Stimulated activated CD8-positive, alpha-beta memory T cell treated with anti-CD3 and anti-CD28 coated beads, Interleukin-4, amount 100 ng/mL, for 24 hours (primary cell): ENCODE results near the gene ANAPC16.
"Not testable (repeated sequence)": the region's sequence is repeated elsewhere in the genome, so short reads cannot be mapped to it uniquely, and the experiment has no call there.

Source experiments
- DNase-seq: peaks from one replicate; pipeline ENCODE4 v3.0.0-alpha.2; 2020; ENCODE audit warnings: low read depth

ANAPC16 gene

GRCh38 chr10:72211832-72212231, 4.0 kb upstream of the ANAPC16 start:
- DNase-seq: not testable (repeated sequence)

DNA sequence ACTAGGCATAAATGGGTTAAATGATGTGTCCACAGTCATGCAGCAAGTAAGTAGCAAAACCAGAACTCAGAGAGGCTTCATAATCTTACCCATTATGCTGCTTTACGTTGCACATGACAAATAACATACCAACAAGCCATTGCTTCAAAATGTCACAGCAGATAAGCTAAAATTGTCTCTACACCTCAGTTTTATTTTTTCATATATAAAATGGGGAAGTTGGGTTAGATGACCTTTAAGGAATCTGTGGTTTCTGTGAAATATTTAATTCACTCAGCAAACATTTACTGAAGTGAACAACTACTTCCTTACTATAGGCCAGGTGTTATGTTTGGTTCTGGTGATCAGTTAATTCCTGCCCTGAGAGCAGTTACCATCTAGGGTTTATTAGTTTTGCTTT, 2.5 kb downstream of the ANAPC16 start:
- DNase-seq: no peak

GRCh38 chr10:72218726-72219125, 2.9 kb downstream of the ANAPC16 start:
- DNase-seq: no peak

DNA sequence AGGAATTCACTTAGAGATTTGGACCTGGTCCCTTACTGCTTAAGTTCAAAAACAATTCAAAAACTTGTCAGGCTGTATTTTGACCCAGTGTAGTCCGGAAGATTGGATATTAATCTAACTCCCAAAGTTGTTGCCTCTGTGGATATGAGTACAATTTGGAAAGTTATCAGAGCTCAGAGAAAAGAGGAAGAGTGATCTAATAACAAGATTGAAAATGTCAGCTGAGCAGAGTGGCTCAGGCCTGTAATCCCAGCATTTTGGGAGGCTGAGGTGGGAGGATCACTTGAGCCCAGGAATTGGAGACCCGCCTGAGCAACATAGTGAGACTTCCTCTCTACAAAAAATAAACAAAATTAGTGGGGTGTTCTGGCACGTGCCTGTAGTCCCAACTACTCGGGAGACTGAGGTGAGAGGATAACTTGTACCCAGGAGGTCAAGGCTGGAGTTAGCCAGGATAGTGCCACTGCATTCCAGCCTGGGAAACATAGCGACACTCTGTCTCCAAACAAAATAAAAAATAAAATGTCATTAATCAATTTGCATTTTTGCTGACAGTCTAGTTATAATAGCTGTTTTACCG, 3.5 kb downstream of the ANAPC16 start:
- DNase-seq: no peak

DNA sequence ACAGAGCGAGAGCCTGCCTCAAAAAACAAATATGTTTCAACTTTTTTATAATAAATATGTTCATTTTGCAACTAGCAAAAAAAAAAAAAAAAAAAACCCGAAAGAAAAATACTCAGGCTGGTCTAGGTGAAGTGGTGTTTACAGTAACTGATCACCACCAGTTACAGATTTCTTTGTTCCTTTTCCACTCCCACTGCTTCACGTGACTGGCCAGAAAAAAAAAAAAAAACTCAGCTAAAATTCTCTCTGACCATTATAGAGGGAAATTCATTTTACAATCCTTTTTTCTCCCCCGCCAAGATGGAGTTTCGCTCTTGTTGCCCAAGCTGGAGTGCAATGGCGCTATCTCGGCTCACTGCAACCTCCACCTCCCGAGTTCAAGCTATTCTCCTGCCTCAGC, 4.8 kb downstream of the ANAPC16 start:
- DNase-seq: no peak

DNA sequence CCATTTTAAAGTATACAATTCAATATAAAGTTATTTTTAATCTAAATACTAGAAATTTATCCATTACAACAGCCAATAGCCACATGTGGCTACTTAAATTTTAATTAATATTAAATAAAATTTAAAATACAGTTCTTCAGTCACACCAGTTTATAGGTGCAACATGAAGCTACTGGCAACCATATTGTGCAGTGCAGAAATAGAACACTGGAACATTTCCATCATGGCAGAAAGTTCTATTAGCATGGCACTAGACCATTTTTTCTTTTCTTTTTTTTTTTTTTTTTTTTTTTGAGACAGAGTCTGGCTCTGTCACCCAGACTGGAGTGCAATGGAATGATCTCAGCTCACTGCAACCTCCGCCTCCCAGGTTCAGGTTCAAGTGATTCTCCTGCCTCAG, 5.5 kb downstream of the ANAPC16 start:
- no peak for DNase-seq

GRCh38 chr10:72223743-72224101, 7.9 kb downstream of the ANAPC16 start:
- no peak for DNase-seq

- not testable (repeated sequence) for DNase-seq
Measured at GRCh38 chr10:72224191-72224590, 8.4 kb downstream of the ANAPC16 start.

GRCh38 chr10:72226418-72227027, 10.7 kb downstream of the ANAPC16 start:
- no peak for DNase-seq

DNA sequence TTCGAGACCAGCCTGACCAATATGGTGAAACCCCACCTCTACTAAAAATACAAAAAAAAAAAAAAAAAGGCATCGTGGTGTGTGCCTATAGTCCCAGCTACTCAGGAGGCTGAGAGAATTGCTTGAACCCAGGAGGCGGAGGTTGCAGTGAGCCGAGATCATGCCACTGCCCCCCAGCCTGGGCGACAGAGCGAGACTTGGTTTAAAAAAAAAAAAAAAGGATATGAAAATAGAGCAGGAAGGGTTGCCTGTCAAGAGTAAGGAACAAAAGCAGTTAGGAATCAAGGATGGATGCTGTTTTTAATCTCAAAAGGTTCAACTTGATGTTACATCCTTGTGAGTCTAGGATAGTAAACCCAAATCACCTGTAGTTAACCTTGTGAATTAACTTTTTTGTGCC, 12.0 kb downstream of the ANAPC16 start:
- no peak for DNase-seq

DNA sequence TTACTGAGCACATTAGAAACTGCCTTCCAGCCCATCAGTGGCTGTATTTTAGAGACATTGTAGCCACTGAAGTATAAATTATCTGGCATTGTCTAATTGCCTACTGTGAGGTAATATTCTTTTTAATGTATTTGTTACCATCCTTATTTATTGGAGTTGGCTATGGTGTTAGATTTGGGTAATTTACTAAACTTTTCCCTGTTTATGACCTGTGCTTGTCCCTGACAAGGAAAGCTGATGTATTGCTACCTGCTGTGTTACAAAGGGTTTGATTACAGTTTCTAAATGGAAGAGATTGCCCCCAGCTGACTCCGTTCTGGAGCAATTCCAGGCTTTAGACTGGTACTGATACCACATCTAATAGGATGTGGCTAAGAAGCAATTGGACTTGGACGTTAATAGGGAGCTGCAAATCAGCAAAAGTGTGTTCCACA, 12.5 kb downstream of the ANAPC16 start:
- DNase-seq: no peak

GRCh38 chr10:72229261-72230251, 13.7 kb downstream of the ANAPC16 start:
- no peak for DNase-seq

DNA sequence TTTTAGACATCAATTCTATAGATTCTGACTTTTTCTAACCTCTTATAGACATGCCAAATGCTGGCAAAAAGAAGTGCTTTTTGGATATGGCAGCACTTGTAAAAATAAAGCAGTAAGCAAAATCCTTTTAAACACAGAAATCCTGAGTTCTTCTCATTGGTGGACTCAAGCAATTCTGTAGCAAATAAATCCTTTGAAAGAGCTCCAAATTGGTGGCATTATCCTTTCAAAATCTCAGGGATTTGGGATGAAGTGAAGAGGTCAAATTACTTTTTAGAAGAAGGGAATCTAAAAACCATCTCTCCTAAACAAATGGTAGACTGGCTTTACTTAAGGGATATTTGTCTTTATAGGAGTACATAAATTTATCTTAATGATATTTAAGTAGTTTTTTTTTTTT, 17.8 kb downstream of the ANAPC16 start:
- no peak for DNase-seq

- no peak for DNase-seq
Measured at GRCh38 chr10:72234560-72235095, 18.8 kb downstream of the ANAPC16 start.

GRCh38 chr10:72235544-72236279, 19.9 kb downstream of the ANAPC16 start:
- DNase-seq: no peak

- DNase-seq: no peak
Measured at GRCh38 chr10:72238392-72239175, 22.8 kb downstream of the ANAPC16 start.

GRCh38 chr10:72239409-72239808, 23.6 kb downstream of the ANAPC16 start:
- no peak for DNase-seq

- no peak for DNase-seq
Measured at GRCh38 chr10:72240371-72240770, 24.6 kb downstream of the ANAPC16 start.

GRCh38 chr10:72241691-72242252, 26.0 kb downstream of the ANAPC16 start:
- no peak for DNase-seq

DNA sequence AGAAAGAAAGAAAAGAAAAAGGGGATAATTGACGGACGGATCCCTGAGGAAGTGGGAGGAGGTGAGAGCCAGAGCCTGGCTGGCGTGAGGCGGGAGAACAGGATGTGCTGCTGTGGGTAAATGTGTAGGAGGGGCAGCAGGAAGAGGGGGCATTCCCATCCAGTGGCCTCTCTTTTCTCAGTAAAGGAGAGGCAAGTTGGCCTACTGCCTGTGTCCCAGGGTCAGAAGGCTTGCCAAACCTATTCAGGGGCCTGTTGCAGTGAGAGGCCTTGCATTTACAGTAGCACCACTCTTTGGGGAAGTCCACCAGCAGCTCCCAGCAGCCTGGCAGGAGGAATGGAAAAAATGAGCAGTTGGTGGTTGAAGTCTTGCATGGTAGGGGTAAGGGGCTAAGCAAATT, 26.9 kb downstream of the ANAPC16 start:
- no peak for DNase-seq
